Esophagus muscularis mucosa (tissue), 4 donors: Measurements from ENCODE around the gene ITGAL. TPM values are rescaled to one million over a fixed set of nuclear protein-coding genes. Genes with fewer than 3 reads are reported as not detected.

ENCODE experiments used
- DNase-seq: peaks from one replicate; pipeline ENCODE4 v3.0.0-alpha.2; 2017; ENCODE audit errors: extremely low spot score
- H3K27ac ChIP-seq, 4 donors: fragments of 200-600 bp; sonication (generic); replicated peaks in 1 of 4; 1 replicate in 3 of 4; 2 replicates in 1 of 4; pipeline ENCODE4 v1.5.1; 2016 to 2019; ENCODE audit warnings: mild to moderate bottlenecking in 1 of 4
- H3K27me3 ChIP-seq, 4 donors: fragments of 200-600 bp; sonication (generic); one replicate each; pipeline versions ENCODE4 v1.5.1 to v1.6.0; 2016 to 2019
- H3K36me3 ChIP-seq, 4 donors: fragments of 200-600 bp; sonication (generic); one replicate each; pipeline ENCODE4 v1.5.1; 2016 to 2019
- H3K4me1 ChIP-seq, 4 donors: fragments of 200-600 bp; sonication (generic); one replicate each; pipeline ENCODE4 v1.5.1; 2016 to 2019
- H3K4me3 ChIP-seq, 4 donors: fragments of 200-600 bp; sonication (generic); 1 replicate in 2 of 4; 2 replicates in 2 of 4; pipeline ENCODE4 v1.5.1; 2016 to 2019; ENCODE audit warnings: mild to moderate bottlenecking in 4 of 4, moderate library complexity in 1 of 4
- H3K9me3 ChIP-seq, 4 donors: fragments of 200-600 bp; sonication (generic); 1 replicate in 3 of 4; 2 replicates in 1 of 4; pipeline ENCODE4 v1.5.1; 2016 to 2019
- EP300 ChIP-seq: sonication (generic); formaldehyde crosslinking; IDR thresholded peaks from one replicate; pipeline ENCODE4 v1.6.1; 2017; ENCODE audit warnings: antibody characterized with exemption
- POLR2A ChIP-seq: fragments of 450-650 bp; IDR thresholded peaks from one replicate; pipeline ENCODE4 v1.6.1; 2017; ENCODE audit warnings: antibody characterized with exemption, moderate library complexity, mild to moderate bottlenecking, low read depth
- POLR2AphosphoS5 ChIP-seq, 2 donors: sonication (generic); formaldehyde crosslinking; IDR thresholded peaks; one replicate each; pipeline ENCODE4 v1.6.1; 2017; ENCODE audit warnings: antibody characterized with exemption in 2 of 2
- WGBS: methylation state at CpG from one replicate; pipeline ENCODE4 v1.1.5; 2018; 5-methylcytosine and 5-hydroxymethylcytosine counted together
- intact Hi-C: fragments of 100-400 bp; cut with DNase I; formaldehyde crosslinking; loops from one replicate; pipeline ENCODE4 v1.15.1; 2023
- total RNA-seq, 4 donors: library from RNA; depleted of rRNA; stranded (reverse); fragments of >200 nt; gene quantifications; one replicate each; pipeline versions ENCODE4 v1.1.0 to v1.2.1, GENCODE V29; 2016
- TF ChIP-seq, protein P1 (sequence below), 3 experiments: fragments of 200-600 bp in 2 of 3; fragments of 450-650 bp in 1 of 3; sonication (generic) in 2 of 3; IDR thresholded peaks; one replicate each; pipeline ENCODE4 v1.5.1; 2017 to 2019; ENCODE audit warnings: antibody characterized with exemption in 3 of 3, mild to moderate bottlenecking in 2 of 3, moderate library complexity in 1 of 3

The ITGAL gene
- total RNA-seq, 4 donors from 2014 or later: 1.5 to 2.7 (median 2.5) TPM

DNA sequence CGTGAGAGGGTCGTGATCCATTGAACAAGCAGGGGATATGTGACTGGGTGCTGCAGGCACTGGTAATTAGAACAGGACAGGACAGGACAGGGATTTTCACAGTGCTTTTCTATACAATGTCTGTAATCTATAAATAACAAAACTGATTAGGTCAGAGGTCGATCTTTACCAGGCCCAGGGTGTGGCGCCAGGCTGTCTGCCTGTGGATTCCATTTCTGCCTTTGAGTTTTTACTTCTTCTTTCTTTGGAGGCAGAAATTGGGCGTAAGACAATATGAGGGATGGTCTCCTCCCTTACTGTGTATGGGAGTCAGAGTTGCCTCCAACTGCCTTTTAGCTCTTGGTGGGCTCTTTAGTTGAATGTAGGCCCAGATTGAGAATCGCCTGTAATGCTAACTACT, 87.1 kb downstream of the ITGAL start:
- peaks cover 12 to 18% (median 16%) of the 10 kb centered on the region in 4 donors for H3K36me3 ChIP-seq
- TF ChIP-seq, protein P1, sequence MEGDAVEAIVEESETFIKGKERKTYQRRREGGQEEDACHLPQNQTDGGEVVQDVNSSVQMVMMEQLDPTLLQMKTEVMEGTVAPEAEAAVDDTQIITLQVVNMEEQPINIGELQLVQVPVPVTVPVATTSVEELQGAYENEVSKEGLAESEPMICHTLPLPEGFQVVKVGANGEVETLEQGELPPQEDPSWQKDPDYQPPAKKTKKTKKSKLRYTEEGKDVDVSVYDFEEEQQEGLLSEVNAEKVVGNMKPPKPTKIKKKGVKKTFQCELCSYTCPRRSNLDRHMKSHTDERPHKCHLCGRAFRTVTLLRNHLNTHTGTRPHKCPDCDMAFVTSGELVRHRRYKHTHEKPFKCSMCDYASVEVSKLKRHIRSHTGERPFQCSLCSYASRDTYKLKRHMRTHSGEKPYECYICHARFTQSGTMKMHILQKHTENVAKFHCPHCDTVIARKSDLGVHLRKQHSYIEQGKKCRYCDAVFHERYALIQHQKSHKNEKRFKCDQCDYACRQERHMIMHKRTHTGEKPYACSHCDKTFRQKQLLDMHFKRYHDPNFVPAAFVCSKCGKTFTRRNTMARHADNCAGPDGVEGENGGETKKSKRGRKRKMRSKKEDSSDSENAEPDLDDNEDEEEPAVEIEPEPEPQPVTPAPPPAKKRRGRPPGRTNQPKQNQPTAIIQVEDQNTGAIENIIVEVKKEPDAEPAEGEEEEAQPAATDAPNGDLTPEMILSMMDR (IDR thresholded peaks at IDR 0.05): no peak
- TF ChIP-seq POLR2A (no peak), EP300 (no peak), POLR2AphosphoS5 (IDR thresholded peaks at IDR 0.05) (no peak)
- H3K27me3 ChIP-seq: no peaks in the 10 kb centered on the region
- peaks cover 9 to 47% (median 40%) of the 10 kb centered on the region in 4 donors for H3K4me1 ChIP-seq
- WGBS: 95% methylated on average over 6 of the region's 6 CpGs
- DNase-seq: no peak
- H3K27ac ChIP-seq: no peak overlapping the region
- H3K9me3 ChIP-seq: no peaks in the 10 kb centered on the region
- intact Hi-C loops: loop anchor here (5.0 kb wide), 1 partner anchor 73 kb away; no protein-coding TSS in a partner anchor
- H3K4me3 ChIP-seq: no peak overlapping the region

DNA sequence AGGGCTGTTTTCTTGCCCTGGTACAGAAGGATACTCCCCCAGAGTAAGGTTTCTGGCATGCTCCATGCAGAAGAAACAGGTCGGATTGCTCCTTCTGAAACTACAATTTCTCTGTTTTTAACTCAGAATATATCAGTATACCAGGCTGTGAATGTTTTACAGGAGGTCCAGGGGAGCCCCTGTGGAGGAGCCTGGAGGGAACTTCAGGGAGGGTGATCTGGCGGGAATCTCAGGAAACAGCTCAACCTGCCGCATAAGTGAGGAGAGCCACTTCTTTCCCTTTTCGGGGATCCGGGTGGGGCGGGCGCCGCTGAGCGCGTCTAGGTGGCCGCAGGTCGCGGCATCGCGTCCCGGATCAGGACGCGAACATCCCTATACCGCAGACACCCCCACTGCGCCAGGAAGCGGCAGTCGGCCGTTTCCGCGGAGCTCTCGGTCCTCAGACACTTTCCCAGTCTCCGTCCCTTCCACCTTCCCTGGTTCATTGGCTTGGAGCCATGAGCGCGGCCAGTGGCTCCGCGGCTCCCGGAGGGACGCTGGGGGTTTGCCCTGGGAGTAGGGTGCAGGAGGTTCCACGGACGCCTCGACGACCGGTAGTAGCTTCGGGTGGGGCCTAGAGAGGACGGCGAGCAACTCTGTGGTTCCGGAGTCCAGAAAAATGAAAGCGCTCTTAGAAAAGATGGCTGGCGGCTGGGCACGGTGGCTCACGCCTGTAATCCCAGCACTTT, 88.7 kb downstream of the ITGAL start:
- intact Hi-C loops: loop anchor here (5.0 kb wide), 1 partner anchor 71 kb away; no protein-coding TSS in a partner anchor
- Histone ChIP-seq H3K4me3 (peak overlapping the region; percentile 52 to 63 (median 58)), H3K4me1 (peaks cover 8 to 40% (median 31%) of the 10 kb centered on the region in 4 donors), H3K36me3 (peaks cover 0 to 3% (median under 1%) of the 10 kb centered on the region in 4 donors), H3K9me3 (no peaks in the 10 kb centered on the region), H3K27me3 (no peaks in the 10 kb centered on the region), H3K27ac (peak overlapping the region; percentile 56 to 72 (median 70))
- 16% methylated on average over 45 of the region's 46 CpGs for WGBS
- TF ChIP-seq POLR2AphosphoS5 (IDR thresholded peaks at IDR 0.05) (no peak), EP300 (no peak), POLR2A (no peak)
- TF ChIP-seq, protein P1 (IDR thresholded peaks at IDR 0.05): no peak
- no peak for DNase-seq

DNA sequence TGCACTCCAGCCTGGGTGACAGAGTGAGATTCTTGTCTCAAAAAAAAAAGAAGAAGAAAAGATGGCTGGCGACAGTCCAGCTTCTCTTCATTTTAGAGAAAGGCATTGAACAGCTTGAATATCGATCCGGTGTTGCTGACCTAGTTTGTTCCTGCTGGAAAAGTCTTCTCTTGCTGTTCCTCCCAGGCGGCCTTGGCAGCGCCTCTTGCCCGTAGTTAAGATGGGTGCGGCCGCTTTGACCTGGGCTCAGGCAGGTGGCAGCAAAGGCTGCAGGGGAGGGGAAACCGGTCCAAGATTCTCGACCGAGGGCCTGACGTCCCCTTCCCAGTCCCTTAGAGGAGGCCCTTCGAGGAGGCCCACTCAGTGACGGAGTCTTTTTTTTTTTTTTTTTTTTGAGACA, 89.5 kb downstream of the ITGAL start:
- H3K9me3 ChIP-seq: no peaks in the 10 kb centered on the region
- intact Hi-C loops: loop anchor here (5.0 kb wide), 1 partner anchor 70 kb away; no protein-coding TSS in a partner anchor
- H3K36me3 ChIP-seq: no peaks in the 10 kb centered on the region
- H3K4me1 ChIP-seq: peaks cover under 1 to 32% (median 23%) of the 10 kb centered on the region in 4 donors
- no peaks in the 10 kb centered on the region for H3K27me3 ChIP-seq
- no peak for DNase-seq
- 94% methylated on average over 14 of the region's 14 CpGs for WGBS
- H3K4me3 ChIP-seq: peak overlapping the region; percentile 52 to 63 (median 58)
- TF ChIP-seq POLR2A (no peak), POLR2AphosphoS5 (IDR thresholded peaks at IDR 0.05) (no peak), EP300 (no peak)
- TF ChIP-seq, protein P1 (IDR thresholded peaks at IDR 0.05): no peak
- peak overlapping the region; percentile 56 to 72 (median 70) for H3K27ac ChIP-seq

DNA sequence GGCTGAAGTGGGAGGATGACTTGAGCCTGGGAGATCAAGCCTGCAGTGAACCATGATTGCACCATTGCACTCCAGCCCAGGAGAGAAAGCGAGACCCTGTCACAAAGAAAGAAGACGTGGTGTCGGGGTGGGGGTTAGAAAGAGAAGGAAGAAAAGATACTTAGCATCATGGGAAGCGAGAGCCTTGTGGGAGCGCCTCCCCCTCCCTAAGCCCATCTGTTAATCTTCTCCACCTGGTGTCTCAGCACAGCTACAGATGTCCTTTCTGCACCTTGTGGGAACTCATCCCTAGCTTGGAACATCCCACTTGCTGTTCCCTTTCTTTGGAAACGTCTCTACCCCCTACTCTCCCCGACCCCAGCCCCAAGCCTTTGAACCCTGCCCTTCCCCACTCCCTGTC, 93.0 kb downstream of the ITGAL start:
- TF ChIP-seq, protein P1 (IDR thresholded peaks at IDR 0.05): no peak
- TF ChIP-seq POLR2A (no peak), EP300 (no peak), POLR2AphosphoS5 (IDR thresholded peaks at IDR 0.05) (no peak)
- Histone ChIP-seq H3K4me1 (peaks cover 8 to 25% (median 20%) of the 10 kb centered on the region in 4 donors), H3K27me3 (no peaks in the 10 kb centered on the region), H3K36me3 (peaks cover 0 to 10% (median 3%) of the 10 kb centered on the region in 4 donors), H3K27ac (no peak overlapping the region), H3K9me3 (no peaks in the 10 kb centered on the region), H3K4me3 (no peak overlapping the region)
- intact Hi-C loops: no loop called here
- 54% methylated on average over 7 of the region's 7 CpGs for WGBS
- no peak for DNase-seq
